CD4-positive, alpha-beta T cell (primary cell): ENCODE data around the gene RAPGEF4. TPM values are rescaled to one million over a fixed set of nuclear protein-coding genes. Genes with fewer than 3 reads are reported as not detected.
"Not testable (repeated sequence)": the region's sequence is repeated elsewhere in the genome, so short reads cannot be mapped to it uniquely, and the experiment has no call there.

Source experiments
- ATAC-seq: fragments of 200-7000 bp; cut with Tn5 transposase; one replicate; pipeline ENCODE4 v1.10.0; 2022; ENCODE audit warnings: mild to moderate bottlenecking; ENCODE audit not compliant: poor library complexity
- CTCF ChIA-PET: fragments of 350-600 bp; sonication (Branson Sonifier 250); formaldehyde crosslinking; loops from one replicate; lab custom pipeline; 2021; ENCODE audit warnings: antibody characterized with exemption, inconsistent platforms; lab: Charles Lee
- POLR2A ChIA-PET: fragments of 350-600 bp; sonication (Branson Sonifier 250); formaldehyde crosslinking; loops from one replicate; lab custom pipeline; 2021; ENCODE audit warnings: antibody characterized with exemption, inconsistent platforms; lab: Charles Lee
- DNase-seq, 14 experiments: peaks; one replicate each; pipeline ENCODE4 v3.0.0-alpha.2; 2013 to 2020; ENCODE audit warnings: mixed read lengths in 2 of 14
- H3K27ac ChIP-seq, 2 donors: one replicate each; pipeline versions ENCODE4 v1.5.1 to v1.7.0; 2013; ENCODE audit warnings: low read length in 2 of 2, low read depth in 1 of 2, mild to moderate bottlenecking in 1 of 2
- H3K27me3 ChIP-seq, 2 experiments: 1 replicate in 1 of 2; 2 replicates in 1 of 2; pipeline versions ENCODE4 v1.6.1 to v1.7.0; 2013; ENCODE audit warnings: low read length in 2 of 2, control low read depth in 1 of 2, mild to moderate bottlenecking in 1 of 2, moderate library complexity in 1 of 2; ENCODE audit not compliant: insufficient read depth in 2 of 2, control insufficient read depth in 1 of 2
- H3K36me3 ChIP-seq: one replicate; pipeline ENCODE4 v1.6.1; 2013; ENCODE audit warnings: low read length, control low read depth; ENCODE audit not compliant: insufficient read depth
- H3K4me1 ChIP-seq: one replicate; pipeline ENCODE4 v1.6.1; 2013; ENCODE audit warnings: low read length, control low read depth; ENCODE audit not compliant: insufficient read depth
- H3K4me3 ChIP-seq: one replicate; pipeline ENCODE4 v1.5.1; 2013; ENCODE audit warnings: mild to moderate bottlenecking, low read length, moderate library complexity
- H3K9me3 ChIP-seq, 2 experiments: 1 replicate in 1 of 2; 2 replicates in 1 of 2; pipeline versions ENCODE4 v1.6.1 to v1.7.0; 2013; ENCODE audit warnings: low read length in 2 of 2, mild to moderate bottlenecking in 2 of 2, control low read depth in 1 of 2, moderate library complexity in 1 of 2; ENCODE audit not compliant: control insufficient read depth in 1 of 2, insufficient read depth in 1 of 2
- H3K27ac Mint-ChIP-seq: one replicate; pipeline ENCODE4 v1.8.0; 2020; ENCODE audit warnings: mixed read lengths
- H3K27me3 Mint-ChIP-seq: one replicate; pipeline ENCODE4 v1.8.0; 2021; ENCODE audit warnings: mixed read lengths
- H3K36me3 Mint-ChIP-seq: one replicate; pipeline ENCODE4 v1.8.0; 2021; ENCODE audit warnings: low read depth, mixed read lengths
- H3K4me1 Mint-ChIP-seq: one replicate; pipeline ENCODE4 v1.8.0; 2021; ENCODE audit warnings: low read depth, mixed read lengths
- H3K4me3 Mint-ChIP-seq: one replicate; pipeline ENCODE4 v1.8.0; 2020; ENCODE audit warnings: mild to moderate bottlenecking, mixed read lengths
- H3K9me3 Mint-ChIP-seq: one replicate; pipeline ENCODE4 v1.8.0; 2020; ENCODE audit warnings: mixed read lengths
- intact Hi-C, 2 experiments: fragments of 100-400 bp; cut with DNase I in 1 of 2; cut with micrococcal nuclease in 1 of 2; formaldehyde crosslinking; loops; one replicate each; pipeline versions ENCODE4 v1.15.1 to v1.9.0; 2023 to 2025; cut with DNase I, micrococcal nuclease
- total RNA-seq, 174 experiments: library from RNA in 2 of 174; stranded (reverse) in 2 of 174; gene quantifications; one replicate each; pipeline ENCODE4 v1.2.3 and lab custom pipeline; 2021 to 2026
- TF ChIP-seq, protein P1 (sequence below): fragments of 200-600 bp; IDR thresholded peaks from one replicate; pipeline ENCODE4 v1.8.0; 2022; ENCODE audit warnings: antibody characterized with exemption, mild to moderate bottlenecking

Gene RAPGEF4
- total RNA-seq, 2 experiments from 2014 or later = 0.69 to 0.73 TPM

DNA sequence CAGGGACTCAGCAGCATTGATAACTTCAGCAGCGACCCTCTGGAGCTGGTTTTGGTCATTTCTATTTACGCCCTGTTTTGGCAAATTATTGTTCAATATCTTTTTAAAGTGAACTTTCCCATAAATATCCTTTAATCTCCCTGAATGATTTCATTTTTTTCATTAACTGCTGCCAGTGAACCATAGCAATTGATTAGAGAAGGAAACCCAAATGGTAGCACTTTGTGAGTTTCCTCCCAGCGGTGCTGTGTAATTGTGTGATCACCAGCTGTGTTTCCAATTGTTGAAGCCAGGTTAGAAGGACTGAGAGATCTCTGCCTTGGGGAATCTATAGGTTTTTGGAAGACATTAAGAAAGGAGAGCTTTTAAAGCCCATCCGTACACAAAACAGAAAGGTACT, 356.3 kb downstream of the RAPGEF4 start:
- Mint-ChIP-seq H3K4me1 (no peaks in the 10 kb centered on the region), H3K4me3 (no peak overlapping the region), H3K36me3 (no peaks in the 10 kb centered on the region), H3K27ac (no peak overlapping the region), H3K27me3 (peaks cover 4% of the 10 kb centered on the region), H3K9me3 (no peaks in the 10 kb centered on the region)
- CTCF ChIA-PET = interaction anchor here (1.5 kb wide), 1 partner anchor 13 kb away, joined by 4 read pairs; no protein-coding TSS in a partner anchor
- Histone ChIP-seq H3K36me3 (no peaks in the 10 kb centered on the region), H3K4me3 (no peak overlapping the region), H3K4me1 (no peaks in the 10 kb centered on the region), H3K27me3 (no peaks in the 10 kb centered on the region), H3K9me3 (no peaks in the 10 kb centered on the region), H3K27ac (no peak overlapping the region)
- intact Hi-C loops = no loop called here
- POLR2A ChIA-PET = no interaction called here
- DNase-seq (no peak), ATAC-seq (no peak)
- TF ChIP-seq, protein P1, sequence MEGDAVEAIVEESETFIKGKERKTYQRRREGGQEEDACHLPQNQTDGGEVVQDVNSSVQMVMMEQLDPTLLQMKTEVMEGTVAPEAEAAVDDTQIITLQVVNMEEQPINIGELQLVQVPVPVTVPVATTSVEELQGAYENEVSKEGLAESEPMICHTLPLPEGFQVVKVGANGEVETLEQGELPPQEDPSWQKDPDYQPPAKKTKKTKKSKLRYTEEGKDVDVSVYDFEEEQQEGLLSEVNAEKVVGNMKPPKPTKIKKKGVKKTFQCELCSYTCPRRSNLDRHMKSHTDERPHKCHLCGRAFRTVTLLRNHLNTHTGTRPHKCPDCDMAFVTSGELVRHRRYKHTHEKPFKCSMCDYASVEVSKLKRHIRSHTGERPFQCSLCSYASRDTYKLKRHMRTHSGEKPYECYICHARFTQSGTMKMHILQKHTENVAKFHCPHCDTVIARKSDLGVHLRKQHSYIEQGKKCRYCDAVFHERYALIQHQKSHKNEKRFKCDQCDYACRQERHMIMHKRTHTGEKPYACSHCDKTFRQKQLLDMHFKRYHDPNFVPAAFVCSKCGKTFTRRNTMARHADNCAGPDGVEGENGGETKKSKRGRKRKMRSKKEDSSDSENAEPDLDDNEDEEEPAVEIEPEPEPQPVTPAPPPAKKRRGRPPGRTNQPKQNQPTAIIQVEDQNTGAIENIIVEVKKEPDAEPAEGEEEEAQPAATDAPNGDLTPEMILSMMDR = no peak

DNA sequence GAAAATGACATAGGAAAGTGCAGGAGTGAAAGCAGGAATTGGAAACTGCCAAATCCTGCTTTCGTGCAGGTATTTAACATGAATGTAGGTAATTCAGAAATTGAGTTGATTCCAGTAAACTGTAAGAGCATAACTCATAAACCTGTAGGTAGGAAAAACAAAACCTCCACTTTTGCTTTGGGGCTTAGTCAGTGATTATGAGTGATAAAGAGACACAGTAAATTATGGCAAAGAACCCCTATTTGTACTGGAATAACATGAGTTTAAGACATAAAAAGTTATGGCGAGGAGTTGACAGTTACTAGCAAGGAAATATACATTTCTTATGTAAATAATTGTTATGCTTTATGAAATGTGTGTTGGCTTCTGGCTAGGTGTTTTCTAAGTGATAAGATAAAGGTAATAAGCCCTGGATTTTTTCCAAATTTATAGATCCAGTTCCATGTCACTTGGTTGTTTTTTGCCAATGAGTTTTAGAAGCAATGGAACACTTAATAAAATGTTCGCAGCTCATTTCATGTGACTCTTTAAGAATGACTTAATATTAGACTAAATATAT, 357.3 kb downstream of the RAPGEF4 start:
- DNase-seq = no peak
- H3K4me3 Mint-ChIP-seq = no peak overlapping the region
- H3K4me1 ChIP-seq = no peaks in the 10 kb centered on the region
- H3K9me3 ChIP-seq = no peaks in the 10 kb centered on the region
- H3K4me3 ChIP-seq = no peak overlapping the region
- H3K36me3 ChIP-seq = no peaks in the 10 kb centered on the region
- intact Hi-C loops = no loop called here
- TF ChIP-seq, protein P1 = no peak
- H3K27ac Mint-ChIP-seq = no peak overlapping the region
- H3K36me3 Mint-ChIP-seq = no peaks in the 10 kb centered on the region
- ATAC-seq = no peak
- H3K27ac ChIP-seq = no peak overlapping the region
- H3K9me3 Mint-ChIP-seq = no peaks in the 10 kb centered on the region
- no peaks in the 10 kb centered on the region for H3K27me3 ChIP-seq
- H3K4me1 Mint-ChIP-seq = no peaks in the 10 kb centered on the region
- H3K27me3 Mint-ChIP-seq = no peaks in the 10 kb centered on the region
- CTCF ChIA-PET = interaction anchor here (1.5 kb wide), 1 partner anchor 14 kb away, joined by 4 read pairs; no protein-coding TSS in a partner anchor
- POLR2A ChIA-PET = no interaction called here

DNA sequence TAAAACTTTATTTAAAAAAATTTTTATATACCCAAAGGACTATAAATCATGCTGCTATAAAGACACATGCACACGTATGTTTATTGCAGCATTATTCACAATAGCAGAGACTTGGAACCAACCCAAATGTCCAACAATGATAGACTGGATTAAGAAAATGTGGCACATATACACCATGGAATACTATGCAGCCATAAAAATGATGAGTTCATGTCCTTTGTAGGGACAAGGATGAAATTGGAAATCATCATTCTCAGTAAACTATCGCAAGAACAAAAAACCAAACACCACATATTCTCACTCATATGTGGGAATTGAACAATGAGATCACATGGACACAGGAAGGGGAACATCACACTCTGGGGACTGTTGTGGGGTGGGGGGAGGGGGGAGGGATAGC, 358.0 kb downstream of the RAPGEF4 start:
- H3K27me3 Mint-ChIP-seq, H3K27ac ChIP-seq, DNase-seq, H3K4me3 ChIP-seq, H3K9me3 ChIP-seq, CTCF ChIA-PET, H3K4me1 Mint-ChIP-seq, H3K27me3 ChIP-seq, H3K27ac Mint-ChIP-seq, H3K36me3 Mint-ChIP-seq, H3K9me3 Mint-ChIP-seq, H3K36me3 ChIP-seq, H3K4me3 Mint-ChIP-seq, intact Hi-C loops, POLR2A ChIA-PET, ATAC-seq, H3K4me1 ChIP-seq: not testable (repeated sequence)

DNA sequence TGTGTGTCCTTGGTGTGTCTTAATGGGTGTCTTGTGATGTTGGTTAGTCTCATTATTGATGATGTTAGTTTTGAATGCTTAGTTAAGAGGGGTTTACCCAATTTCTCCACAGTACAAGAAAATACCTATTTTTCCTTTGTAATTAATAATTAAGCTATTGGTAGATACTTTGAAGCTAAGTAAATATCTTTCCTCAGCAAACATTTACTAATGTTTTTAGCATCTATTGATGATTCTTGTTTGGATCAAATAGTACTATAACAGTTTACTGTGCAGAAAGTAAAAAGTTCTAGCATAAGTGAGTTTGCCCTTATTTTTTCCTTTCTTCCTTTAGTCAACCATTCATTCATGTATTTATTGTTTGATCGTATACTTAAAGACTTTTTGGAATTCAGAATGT, 359.1 kb downstream of the RAPGEF4 start:
- ATAC-seq (no peak), DNase-seq (no peak)
- Mint-ChIP-seq H3K27me3 (no peaks in the 10 kb centered on the region), H3K4me1 (no peaks in the 10 kb centered on the region), H3K27ac (no peak overlapping the region), H3K9me3 (no peaks in the 10 kb centered on the region), H3K4me3 (no peak overlapping the region), H3K36me3 (no peaks in the 10 kb centered on the region)
- Histone ChIP-seq H3K27ac (no peak overlapping the region), H3K4me1 (no peaks in the 10 kb centered on the region), H3K4me3 (no peak overlapping the region), H3K36me3 (no peaks in the 10 kb centered on the region), H3K27me3 (no peaks in the 10 kb centered on the region), H3K9me3 (no peaks in the 10 kb centered on the region)
- POLR2A ChIA-PET = no interaction called here
- TF ChIP-seq, protein P1 = no peak
- intact Hi-C loops = no loop called here
- CTCF ChIA-PET = no interaction called here
